NCI-H446 treated with DMSO at 0.1 percent for 48 hours (cell line): ENCODE measurements around the gene KLHL22.
"Not testable (repeated sequence)": the region's sequence is repeated elsewhere in the genome, so short reads cannot be mapped to it uniquely, and the experiment has no call there.

ENCODE experiments used
- DNase-seq: peaks from one replicate; lab custom pipeline; 2025; lab: John Stamatoyannopoulos, UW

The KLHL22 gene

GRCh38 chr22:20523086-20523983, 27.7 kb upstream of the KLHL22 start:
- DNase-seq, result no peak

- no peak for DNase-seq
Measured at GRCh38 chr22:20522134-20523004, 26.8 kb upstream of the KLHL22 start.

- no peak for DNase-seq
Measured at GRCh38 chr22:20520093-20520511, 24.5 kb upstream of the KLHL22 start.

- DNase-seq, result no peak
Measured at GRCh38 chr22:20519558-20519957, 24.0 kb upstream of the KLHL22 start.

- no peak for DNase-seq
Measured at GRCh38 chr22:20517841-20518592, 22.4 kb upstream of the KLHL22 start.

GRCh38 chr22:20517422-20517821, 21.8 kb upstream of the KLHL22 start:
- DNase-seq, result no peak

GRCh38 chr22:20516399-20516798, 20.8 kb upstream of the KLHL22 start:
- no peak for DNase-seq

- no peak for DNase-seq
Measured at GRCh38 chr22:20514658-20515406, 19.2 kb upstream of the KLHL22 start.

GRCh38 chr22:20511578-20512229, 16.1 kb upstream of the KLHL22 start:
- DNase-seq, result no peak

GRCh38 chr22:20510811-20511577, 15.4 kb upstream of the KLHL22 start:
- DNase-seq, result no peak

- no peak for DNase-seq
Measured at GRCh38 chr22:20509344-20510047, 13.9 kb upstream of the KLHL22 start.

GRCh38 chr22:20508815-20509271, 13.2 kb upstream of the KLHL22 start:
- no peak for DNase-seq

GRCh38 chr22:20508067-20508755, 12.6 kb upstream of the KLHL22 start:
- not testable (repeated sequence) for DNase-seq

- peak; percentile 71 for DNase-seq
Measured at GRCh38 chr22:20507253-20508066, 11.9 kb upstream of the KLHL22 start, which contains the start of gene MED15. TSS of gene MED15 (plus strand) at chr22:20507610. CDS start at chr22:20507679, 69 bp downstream.

GRCh38 chr22:20506543-20507252, 11.1 kb upstream of the KLHL22 start:
- DNase-seq, result no peak

- DNase-seq, result not testable (repeated sequence)
Measured at GRCh38 chr22:20504293-20504922, 8.8 kb upstream of the KLHL22 start.

GRCh38 chr22:20503816-20504215, 8.2 kb upstream of the KLHL22 start:
- DNase-seq, result no peak
